GM18517 (cell line): ENCODE data around the gene OPN1MW.
"Not testable (repeated sequence)": the region's sequence is repeated elsewhere in the genome, so short reads cannot be mapped to it uniquely, and the experiment has no call there.

Source experiments
- ATAC-seq: cut with Tn5 transposase; IDR thresholded peaks from one replicate; pipeline ENCODE4 v1.9.1; 2021; ENCODE audit warnings: mild to moderate bottlenecking, moderate library complexity; ENCODE audit not compliant: unreplicated experiment

The OPN1MW gene

DNA sequence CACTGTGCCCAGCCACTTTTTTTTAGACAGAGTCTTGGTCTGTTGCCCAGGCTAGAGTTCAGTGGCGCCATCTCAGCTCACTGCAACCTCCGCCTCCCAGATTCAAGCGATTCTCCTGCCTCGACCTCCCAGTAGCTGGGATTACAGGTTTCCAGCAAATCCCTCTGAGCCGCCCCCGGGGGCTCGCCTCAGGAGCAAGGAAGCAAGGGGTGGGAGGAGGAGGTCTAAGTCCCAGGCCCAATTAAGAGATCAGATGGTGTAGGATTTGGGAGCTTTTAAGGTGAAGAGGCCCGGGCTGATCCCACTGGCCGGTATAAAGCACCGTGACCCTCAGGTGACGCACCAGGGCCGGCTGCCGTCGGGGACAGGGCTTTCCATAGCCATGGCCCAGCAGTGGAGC is at the start of gene OPN1MW:
TSS of gene OPN1MW (plus strand) at position 301 of the 400 bp plus-strand sequence. CDS start at position 383, 82 bp downstream.
- not testable (repeated sequence) for ATAC-seq

GRCh38 chrX:154135458-154136229 is 46.8 kb upstream of the OPN1MW start:
- no peak for ATAC-seq

DNA sequence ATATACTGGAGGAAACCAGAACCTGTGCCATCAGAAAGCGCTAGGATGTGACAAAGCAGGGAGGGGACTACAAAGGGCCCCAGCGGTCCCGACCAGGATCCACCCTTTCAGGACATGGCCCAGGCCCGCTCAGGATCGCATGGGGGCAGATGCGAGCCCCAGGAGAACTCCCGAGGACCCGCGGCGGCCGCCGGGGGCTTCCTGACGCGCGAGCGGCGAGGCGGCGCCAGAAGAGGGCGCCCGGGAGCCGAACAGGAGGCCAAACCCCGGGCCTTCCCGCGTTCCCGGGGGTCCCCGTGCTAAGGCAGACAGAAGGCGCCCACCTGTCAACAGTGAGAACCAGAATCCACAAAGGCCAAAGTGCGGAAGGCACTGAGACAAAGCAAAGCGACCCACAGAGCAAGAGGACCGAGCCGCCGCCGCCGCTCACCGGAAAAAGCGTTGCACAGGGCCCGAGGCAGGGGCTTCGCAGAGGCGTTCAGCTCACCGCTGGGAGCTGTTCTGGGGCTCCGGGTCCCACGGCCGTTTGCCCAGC is 45.7 kb upstream of the OPN1MW start:
- no peak for ATAC-seq

DNA sequence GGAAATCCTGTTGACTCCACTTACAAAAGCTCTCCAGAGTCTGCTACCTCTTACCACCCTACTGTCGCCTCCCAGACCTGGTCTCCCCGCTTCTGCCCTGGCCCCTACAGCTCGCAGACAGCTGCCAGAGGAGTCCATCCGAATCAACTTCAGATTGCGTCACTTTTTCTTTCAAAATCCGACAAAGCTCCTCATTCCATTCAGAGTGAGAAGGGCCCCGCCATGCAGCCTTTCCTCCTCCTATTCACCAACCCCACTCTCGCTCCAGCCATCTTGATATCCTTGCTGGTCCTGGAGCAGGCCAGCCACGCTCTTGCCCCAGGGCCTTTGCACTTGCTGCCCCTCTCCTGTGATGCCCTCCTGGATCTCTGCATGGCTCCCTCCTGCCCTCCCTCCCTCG is 43.5 kb upstream of the OPN1MW start:
- no peak for ATAC-seq

DNA sequence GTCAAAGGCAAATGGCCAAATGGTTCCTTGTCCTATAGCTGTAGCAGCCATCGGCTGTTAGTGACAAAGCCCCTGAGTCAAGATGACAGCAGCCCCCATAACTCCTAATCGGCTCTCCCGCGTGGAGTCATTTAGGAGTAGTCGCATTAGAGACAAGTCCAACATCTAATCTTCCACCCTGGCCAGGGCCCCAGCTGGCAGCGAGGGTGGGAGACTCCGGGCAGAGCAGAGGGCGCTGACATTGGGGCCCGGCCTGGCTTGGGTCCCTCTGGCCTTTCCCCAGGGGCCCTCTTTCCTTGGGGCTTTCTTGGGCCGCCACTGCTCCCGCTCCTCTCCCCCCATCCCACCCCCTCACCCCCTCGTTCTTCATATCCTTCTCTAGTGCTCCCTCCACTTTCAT is 42.2 kb upstream of the OPN1MW start:
- ATAC-seq, result no peak

DNA sequence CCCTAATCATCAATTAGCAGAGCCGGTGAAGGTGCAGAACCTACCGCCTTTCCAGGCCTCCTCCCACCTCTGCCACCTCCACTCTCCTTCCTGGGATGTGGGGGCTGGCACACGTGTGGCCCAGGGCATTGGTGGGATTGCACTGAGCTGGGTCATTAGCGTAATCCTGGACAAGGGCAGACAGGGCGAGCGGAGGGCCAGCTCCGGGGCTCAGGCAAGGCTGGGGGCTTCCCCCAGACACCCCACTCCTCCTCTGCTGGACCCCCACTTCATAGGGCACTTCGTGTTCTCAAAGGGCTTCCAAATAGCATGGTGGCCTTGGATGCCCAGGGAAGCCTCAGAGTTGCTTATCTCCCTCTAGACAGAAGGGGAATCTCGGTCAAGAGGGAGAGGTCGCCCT is 41.7 kb upstream of the OPN1MW start:
- ATAC-seq, result no peak

- no peak for ATAC-seq
Measured at GRCh38 chrX:154142386-154142785, 40.0 kb upstream of the OPN1MW start.

- no peak for ATAC-seq
Measured at GRCh38 chrX:154142950-154143745, 39.2 kb upstream of the OPN1MW start.

DNA sequence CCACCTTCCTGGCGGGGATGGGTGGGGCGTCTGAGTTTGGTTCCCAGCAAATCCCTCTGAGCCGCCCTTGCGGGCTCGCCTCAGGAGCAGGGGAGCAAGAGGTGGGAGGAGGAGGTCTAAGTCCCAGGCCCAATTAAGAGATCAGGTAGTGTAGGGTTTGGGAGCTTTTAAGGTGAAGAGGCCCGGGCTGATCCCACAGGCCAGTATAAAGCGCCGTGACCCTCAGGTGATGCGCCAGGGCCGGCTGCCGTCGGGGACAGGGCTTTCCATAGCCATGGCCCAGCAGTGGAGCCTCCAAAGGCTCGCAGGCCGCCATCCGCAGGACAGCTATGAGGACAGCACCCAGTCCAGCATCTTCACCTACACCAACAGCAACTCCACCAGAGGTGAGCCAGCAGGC is 38.4 kb upstream of the OPN1MW start, which contains the start of gene OPN1LW:
TSS of gene OPN1LW (plus strand) at position 234 of the 400 bp plus-strand sequence. CDS start at position 275, 41 bp downstream.
- ATAC-seq, result not testable (repeated sequence)

GRCh38 chrX:154151030-154151429 is 31.4 kb upstream of the OPN1MW start:
- not testable (repeated sequence) for ATAC-seq

GRCh38 chrX:154156221-154156620 is 26.2 kb upstream of the OPN1MW start:
- ATAC-seq, result not testable (repeated sequence)

DNA sequence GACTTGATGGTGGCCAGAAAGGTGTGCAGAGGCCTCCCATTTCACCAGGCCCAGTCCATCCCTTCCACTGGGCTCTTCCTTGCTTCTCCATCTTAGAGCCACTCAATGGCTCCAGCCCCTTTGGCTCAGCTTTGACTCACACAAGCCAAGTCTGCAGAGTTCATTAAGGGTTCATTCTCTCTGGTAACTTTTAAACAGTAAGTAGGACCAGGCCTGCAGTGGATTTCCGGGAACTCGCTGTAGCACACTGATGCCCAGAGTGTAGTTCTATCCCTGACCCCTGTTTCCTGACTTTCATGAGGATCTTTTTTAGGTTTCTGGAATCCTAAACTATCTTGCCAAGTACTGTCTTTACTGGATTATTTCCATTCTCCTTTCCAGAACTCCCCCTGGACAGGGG is 25.2 kb upstream of the OPN1MW start:
- ATAC-seq, result not testable (repeated sequence)

- not testable (repeated sequence) for ATAC-seq
Measured at GRCh38 chrX:154159345-154159744, 23.1 kb upstream of the OPN1MW start.

DNA sequence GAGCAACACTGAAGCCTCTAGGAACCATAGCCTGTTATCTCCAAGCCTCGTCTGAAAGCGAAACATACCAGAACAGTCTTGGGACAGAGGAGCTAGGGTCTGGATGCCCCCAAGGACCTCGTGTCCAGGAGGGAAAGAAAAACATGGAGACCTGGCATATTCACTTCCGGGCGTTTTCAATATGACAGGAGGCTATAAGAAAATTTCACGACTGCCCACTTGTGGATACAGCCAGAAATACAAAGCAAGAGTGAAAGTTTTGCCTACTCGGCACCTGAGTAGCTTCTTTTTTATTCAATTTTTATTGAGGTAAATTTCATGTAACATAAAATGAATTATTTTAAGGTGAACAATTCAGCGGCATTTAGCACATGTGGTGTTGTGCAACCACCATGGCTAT is 17.5 kb upstream of the OPN1MW start:
- ATAC-seq, result not testable (repeated sequence)

GRCh38 chrX:154168384-154168783 is 14.0 kb upstream of the OPN1MW start:
- not testable (repeated sequence) for ATAC-seq

DNA sequence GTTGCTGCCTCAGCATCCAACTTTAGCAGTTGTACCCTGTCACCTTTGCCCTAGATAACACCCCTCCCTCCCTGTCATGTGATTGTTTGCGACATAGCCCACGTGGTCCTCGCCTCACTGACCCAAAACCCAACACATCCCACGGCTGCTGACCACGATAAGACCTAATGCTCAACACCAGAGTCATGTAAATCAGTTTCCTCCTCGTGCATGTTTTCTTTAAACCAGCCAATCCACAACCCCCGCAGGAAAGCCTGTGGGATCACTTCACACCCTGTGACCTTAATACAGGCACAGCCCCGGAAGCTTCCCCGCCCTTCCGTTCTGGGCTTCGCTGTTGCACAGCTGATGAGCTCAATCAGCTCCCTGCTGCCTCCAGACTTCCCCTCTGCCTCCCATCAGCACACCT is 9.9 kb upstream of the OPN1MW start:
- ATAC-seq, result not testable (repeated sequence)

GRCh38 chrX:154174356-154174755 is 8.0 kb upstream of the OPN1MW start:
- ATAC-seq, result not testable (repeated sequence)

- not testable (repeated sequence) for ATAC-seq
Measured at GRCh38 chrX:154183794-154184193, 1.4 kb downstream of the OPN1MW start.

DNA sequence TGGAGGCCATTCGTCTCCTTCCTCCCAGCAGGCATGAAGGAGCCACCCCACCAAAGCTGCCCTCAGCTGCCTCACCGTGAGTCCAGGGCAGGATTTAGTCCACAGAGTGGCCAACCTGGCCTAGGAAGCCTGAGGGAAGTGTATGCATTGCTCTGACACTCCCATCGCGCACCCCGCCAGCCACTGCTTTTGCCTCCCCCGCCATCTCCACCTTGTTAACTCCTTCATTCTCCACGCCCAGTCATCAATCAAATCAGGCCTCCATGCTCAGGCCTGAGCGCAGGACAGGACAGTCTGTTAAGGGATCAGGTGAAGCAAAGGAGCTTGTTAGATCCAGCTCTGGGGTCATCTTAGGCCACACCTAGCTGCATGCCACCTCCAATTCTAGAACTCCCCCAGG is 10.4 kb downstream of the OPN1MW start:
- not testable (repeated sequence) for ATAC-seq

- not testable (repeated sequence) for ATAC-seq
Measured at GRCh38 chrX:154194316-154194715, 11.9 kb downstream of the OPN1MW start.

GRCh38 chrX:154196466-154196865 is 14.1 kb downstream of the OPN1MW start:
- not testable (repeated sequence) for ATAC-seq
